Karpas-422 (cell line): ENCODE results near the gene SKP1. TPM values are rescaled to one million over a fixed set of nuclear protein-coding genes. Genes with fewer than 3 reads are reported as not detected.

Experiments
- DNase-seq: peaks from one replicate; pipeline ENCODE4 v3.0.0-alpha.2; 2015
- H2AFZ ChIP-seq: fragments of 200-600 bp; sonication (generic); 2 replicates; pipeline ENCODE4 v1.6.1; 2014; ENCODE audit warnings: antibody characterized with exemption, low read length, mixed read lengths
- H3K27ac ChIP-seq: fragments of 200-600 bp; sonication (generic); 2 replicates; pipeline ENCODE4 v1.5.1; 2014; ENCODE audit warnings: mild to moderate bottlenecking, low read length, moderate library complexity
- H3K27me3 ChIP-seq: fragments of 200-600 bp; sonication (generic); 2 replicates; pipeline ENCODE4 v1.6.1; 2014; ENCODE audit warnings: low read length, mixed read lengths
- H3K36me3 ChIP-seq: fragments of 200-600 bp; sonication (generic); 2 replicates; pipeline ENCODE4 v1.6.1; 2014; ENCODE audit warnings: low read length, mixed read lengths; ENCODE audit not compliant: insufficient read depth
- H3K4me1 ChIP-seq: fragments of 200-600 bp; sonication (generic); 2 replicates; pipeline ENCODE4 v1.6.1; 2014; ENCODE audit warnings: mild to moderate bottlenecking, low read length, mixed read lengths
- H3K4me2 ChIP-seq: fragments of 200-600 bp; sonication (generic); 2 replicates; pipeline ENCODE4 v1.6.1; 2014; ENCODE audit warnings: low read length, low read depth, mild to moderate bottlenecking; ENCODE audit not compliant: poor library complexity, severe bottlenecking
- H3K4me3 ChIP-seq: fragments of 200-600 bp; sonication (generic); 2 replicates; pipeline ENCODE4 v1.5.1; 2014; ENCODE audit warnings: mild to moderate bottlenecking, antibody characterized with exemption, low read length, mixed read lengths
- H3K79me2 ChIP-seq: fragments of 200-600 bp; sonication (generic); 2 replicates; pipeline ENCODE4 v1.6.1; 2014; ENCODE audit warnings: mild to moderate bottlenecking, low read length, mixed read lengths
- H3K9ac ChIP-seq: fragments of 200-600 bp; sonication (generic); 2 replicates; pipeline ENCODE4 v1.6.0; 2014; ENCODE audit warnings: low read length
- H3K9me2 ChIP-seq: fragments of 200-600 bp; sonication (generic), shearing (Covaris generic); replicated peaks from 2 replicates; pipeline ENCODE4 v1.6.0; 2014; ENCODE audit warnings: mild to moderate bottlenecking, low read length, moderate library complexity; ENCODE audit not compliant: insufficient read depth
- H3K9me3 ChIP-seq: fragments of 300-700, 200-600 bp; sonication (generic); 2 replicates; pipeline ENCODE4 v1.6.1; 2014; ENCODE audit warnings: low read length, mixed read lengths
- H4K20me1 ChIP-seq: fragments of 200-600 bp; sonication (generic); 2 replicates; pipeline ENCODE4 v1.6.1; 2014; ENCODE audit warnings: mild to moderate bottlenecking, antibody characterized with exemption, low read length, low read depth; ENCODE audit not compliant: insufficient read depth
- total RNA-seq: library from RNA; depleted of rRNA; stranded (reverse); fragments of >200 nt; shearing (Covaris generic); gene quantifications from 2 replicates; pipeline ENCODE4 v1.2.3, GENCODE V29; 2014; ENCODE audit warnings: low replicate concordance

Gene SKP1
- total RNA-seq, 1 experiment from 2014 or later: 210 TPM

- H3K9me3 ChIP-seq: no peaks in the 10 kb centered on the region
- H3K27ac ChIP-seq: no peak overlapping the region
- H3K9ac ChIP-seq: no peak overlapping the region
- no peaks in the 10 kb centered on the region for H3K27me3 ChIP-seq
- H3K79me2 ChIP-seq: peaks cover 47% of the 10 kb centered on the region
- no peak for DNase-seq
- H2AFZ ChIP-seq: no peak overlapping the region
- no peak overlapping the region for H3K4me2 ChIP-seq
- no peaks in the 10 kb centered on the region for H3K9me2 ChIP-seq
- H4K20me1 ChIP-seq: peaks cover 48% of the 10 kb centered on the region
- H3K36me3 ChIP-seq: peaks cover 20% of the 10 kb centered on the region; the same call in 1 of the 2 replicates
- H3K4me3 ChIP-seq: no peak overlapping the region
- no peaks in the 10 kb centered on the region for H3K4me1 ChIP-seq
Observed at GRCh38 chr5:134142806-134143205, 33.9 kb downstream of the SKP1 start.

DNA sequence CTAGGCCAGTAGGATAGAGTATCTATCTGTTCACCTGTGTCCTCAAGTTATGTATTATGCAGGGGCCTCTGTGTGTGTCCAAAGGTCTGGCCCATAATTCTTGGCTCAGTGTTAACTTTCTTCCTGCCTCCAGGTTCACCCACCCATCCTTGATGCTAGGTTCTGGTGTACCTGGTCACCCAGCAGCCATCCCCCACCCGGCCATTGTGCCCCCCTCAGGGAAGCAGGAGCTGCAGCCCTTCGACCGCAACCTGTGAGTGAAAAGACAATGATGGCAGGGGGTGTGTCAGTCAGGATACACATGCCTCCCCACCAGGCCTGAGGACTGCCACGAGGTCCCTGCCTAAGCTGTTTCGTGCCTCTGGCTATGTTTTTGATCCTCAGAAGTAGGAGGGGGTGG, 34.7 kb downstream of the SKP1 start:
- H3K9me3 ChIP-seq: no peaks in the 10 kb centered on the region
- H3K27ac ChIP-seq: no peak overlapping the region
- no peak for DNase-seq
- H3K27me3 ChIP-seq: no peaks in the 10 kb centered on the region
- H3K4me3 ChIP-seq: no peak overlapping the region
- peaks cover 48% of the 10 kb centered on the region for H4K20me1 ChIP-seq
- peaks cover 20% of the 10 kb centered on the region; the same call in 1 of the 2 replicates for H3K36me3 ChIP-seq
- no peak overlapping the region for H3K9ac ChIP-seq
- no peak overlapping the region for H2AFZ ChIP-seq
- H3K4me1 ChIP-seq: no peaks in the 10 kb centered on the region
- H3K9me2 ChIP-seq: no peaks in the 10 kb centered on the region
- no peak overlapping the region for H3K4me2 ChIP-seq
- peaks cover 47% of the 10 kb centered on the region for H3K79me2 ChIP-seq

- no peaks in the 10 kb centered on the region for H3K9me3 ChIP-seq
- no peak overlapping the region for H3K4me3 ChIP-seq
- H2AFZ ChIP-seq: no peak overlapping the region
- H3K9ac ChIP-seq: no peak overlapping the region
- peaks cover 47% of the 10 kb centered on the region for H3K79me2 ChIP-seq
- no peak overlapping the region for H3K4me2 ChIP-seq
- H3K4me1 ChIP-seq: no peaks in the 10 kb centered on the region
- no peak overlapping the region for H3K27ac ChIP-seq
- no peak for DNase-seq
- no peaks in the 10 kb centered on the region for H3K9me2 ChIP-seq
- H4K20me1 ChIP-seq: peaks cover 42% of the 10 kb centered on the region
- no peaks in the 10 kb centered on the region for H3K27me3 ChIP-seq
- H3K36me3 ChIP-seq: peaks cover 20% of the 10 kb centered on the region; the same call in 1 of the 2 replicates
Observed at GRCh38 chr5:134141331-134142050, 35.3 kb downstream of the SKP1 start.

GRCh38 chr5:134140530-134141201, 36.1 kb downstream of the SKP1 start:
- DNase-seq: peak; percentile 87
- H3K4me3 ChIP-seq: no peak overlapping the region
- no peaks in the 10 kb centered on the region for H3K9me3 ChIP-seq
- peaks cover 40% of the 10 kb centered on the region for H3K79me2 ChIP-seq
- H3K36me3 ChIP-seq: peaks cover 19% of the 10 kb centered on the region; the same call in 1 of the 2 replicates
- no peaks in the 10 kb centered on the region for H3K9me2 ChIP-seq
- H3K27me3 ChIP-seq: no peaks in the 10 kb centered on the region
- peaks cover 39% of the 10 kb centered on the region for H4K20me1 ChIP-seq
- H2AFZ ChIP-seq: no peak overlapping the region
- no peak overlapping the region for H3K4me2 ChIP-seq
- H3K9ac ChIP-seq: no peak overlapping the region
- no peaks in the 10 kb centered on the region for H3K4me1 ChIP-seq
- no peak overlapping the region for H3K27ac ChIP-seq

DNA sequence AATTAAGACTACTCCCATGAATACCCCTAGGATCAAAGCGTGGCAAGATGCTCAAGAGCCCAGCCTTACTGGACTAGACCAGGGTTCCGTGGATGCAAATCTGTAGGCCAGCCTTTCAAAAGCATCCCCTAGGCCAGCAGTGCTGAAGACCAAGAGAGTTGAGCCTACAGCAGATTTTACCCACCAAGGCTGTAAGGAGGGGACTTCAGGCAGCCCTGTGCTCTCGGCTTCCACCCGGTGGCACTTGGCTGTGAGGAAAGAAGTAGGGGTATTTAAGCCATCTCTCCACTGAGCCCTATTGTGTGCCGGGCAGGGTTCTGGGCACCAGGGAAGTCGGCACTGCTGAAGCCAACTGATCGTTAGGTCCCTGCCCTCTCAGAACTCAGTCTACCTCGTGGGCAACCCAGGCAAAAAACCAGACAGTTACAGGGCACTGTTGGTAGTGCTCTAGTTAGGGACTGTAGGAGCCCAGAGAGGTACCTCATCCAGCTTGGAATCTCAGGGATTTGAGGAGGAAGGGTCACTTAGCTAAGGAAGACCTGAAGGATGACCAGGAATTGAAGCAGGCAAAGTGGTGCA, 36.8 kb downstream of the SKP1 start:
- no peak overlapping the region for H3K9ac ChIP-seq
- no peaks in the 10 kb centered on the region for H3K27me3 ChIP-seq
- no peaks in the 10 kb centered on the region for H3K9me2 ChIP-seq
- DNase-seq: no peak
- no peaks in the 10 kb centered on the region for H3K4me1 ChIP-seq
- H3K4me2 ChIP-seq: no peak overlapping the region
- peaks cover 12% of the 10 kb centered on the region; the same call in 1 of the 2 replicates for H3K36me3 ChIP-seq
- H3K4me3 ChIP-seq: no peak overlapping the region
- peaks cover 32% of the 10 kb centered on the region for H4K20me1 ChIP-seq
- no peaks in the 10 kb centered on the region for H3K9me3 ChIP-seq
- H3K27ac ChIP-seq: no peak overlapping the region
- no peak overlapping the region for H2AFZ ChIP-seq
- H3K79me2 ChIP-seq: peaks cover 35% of the 10 kb centered on the region

DNA sequence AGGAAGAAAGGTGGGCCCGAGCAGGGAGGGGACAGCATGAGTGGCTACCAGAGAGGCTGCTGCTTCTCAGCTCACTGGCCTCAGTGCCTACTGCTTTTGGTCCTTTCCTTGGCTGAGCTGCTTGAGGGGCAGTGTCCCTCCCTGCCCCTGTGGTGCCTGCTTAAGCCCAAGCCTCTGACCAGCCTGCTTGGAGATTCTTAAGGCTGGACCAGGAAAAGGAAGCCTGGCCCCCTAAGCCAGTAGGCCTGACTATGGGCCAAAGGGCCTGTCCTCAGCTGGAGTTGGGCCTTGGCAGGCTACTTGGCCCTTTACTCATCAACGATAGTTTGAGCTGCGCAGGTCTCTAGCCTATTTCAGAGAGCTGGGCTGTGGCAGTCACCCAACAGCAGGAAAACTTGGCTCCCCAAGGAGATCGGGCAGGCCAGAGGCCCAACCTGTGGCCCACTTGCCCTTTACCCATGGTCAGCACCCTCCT, 37.3 kb downstream of the SKP1 start:
- H3K4me1 ChIP-seq: no peaks in the 10 kb centered on the region
- H2AFZ ChIP-seq: no peak overlapping the region
- H3K9me3 ChIP-seq: no peaks in the 10 kb centered on the region
- H3K4me2 ChIP-seq: no peak overlapping the region
- no peak overlapping the region for H3K27ac ChIP-seq
- H3K36me3 ChIP-seq: peaks cover 7% of the 10 kb centered on the region; the same call in 1 of the 2 replicates
- H3K9me2 ChIP-seq: no peaks in the 10 kb centered on the region
- DNase-seq: no peak
- no peak overlapping the region for H3K9ac ChIP-seq
- H3K27me3 ChIP-seq: no peaks in the 10 kb centered on the region
- peaks cover 28% of the 10 kb centered on the region for H4K20me1 ChIP-seq
- H3K4me3 ChIP-seq: no peak overlapping the region
- H3K79me2 ChIP-seq: peaks cover 30% of the 10 kb centered on the region

- Histone ChIP-seq H3K36me3 (peaks cover 3% of the 10 kb centered on the region; the same call in 1 of the 2 replicates), H2AFZ (no peak overlapping the region), H3K9me3 (no peaks in the 10 kb centered on the region), H3K79me2 (peaks cover 22% of the 10 kb centered on the region), H3K9me2 (no peaks in the 10 kb centered on the region), H3K4me1 (no peaks in the 10 kb centered on the region), H4K20me1 (peaks cover 28% of the 10 kb centered on the region), H3K4me3 (no peak overlapping the region), H3K9ac (no peak overlapping the region), H3K27ac (no peak overlapping the region), H3K27me3 (no peaks in the 10 kb centered on the region), H3K4me2 (no peak overlapping the region)
- DNase-seq: no peak
Observed at GRCh38 chr5:134138416-134139376, 38.1 kb downstream of the SKP1 start.
